Stimulated activated CD4-positive, alpha-beta T cell treated with anti-CD3 and anti-CD28 coated beads, Interleukin-15, amount 100 ng/mL, for 1 hour (primary cell): Measurements from ENCODE around the gene AGAP3.

Experiments
- DNase-seq, 2 donors: peaks; one replicate each; pipeline ENCODE4 v3.0.0-alpha.2; 2020; ENCODE audit warnings: low read depth in 1 of 2, low spot score in 1 of 2

Gene AGAP3

DNA sequence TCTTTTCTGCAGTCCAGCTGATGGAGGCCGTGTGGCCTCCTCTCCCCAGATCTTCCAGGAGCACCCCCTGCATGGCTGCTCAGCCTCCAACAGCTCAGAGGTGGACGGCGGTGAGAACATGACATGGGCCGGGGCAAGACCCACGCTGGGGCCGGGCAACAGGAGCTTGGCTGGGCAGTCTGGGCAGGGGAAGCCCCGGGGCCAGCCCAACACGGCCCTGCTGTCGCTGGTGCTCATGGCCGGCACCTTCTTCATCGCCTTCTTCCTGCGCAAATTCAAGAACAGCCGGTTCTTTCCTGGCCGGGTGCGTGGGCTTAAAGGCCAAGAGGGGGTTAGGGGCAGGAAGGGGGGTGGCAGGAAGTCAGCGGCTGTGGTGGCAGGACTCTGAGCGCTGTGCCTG is 12.3 kb upstream of the AGAP3 start:
- no peak for DNase-seq

DNA sequence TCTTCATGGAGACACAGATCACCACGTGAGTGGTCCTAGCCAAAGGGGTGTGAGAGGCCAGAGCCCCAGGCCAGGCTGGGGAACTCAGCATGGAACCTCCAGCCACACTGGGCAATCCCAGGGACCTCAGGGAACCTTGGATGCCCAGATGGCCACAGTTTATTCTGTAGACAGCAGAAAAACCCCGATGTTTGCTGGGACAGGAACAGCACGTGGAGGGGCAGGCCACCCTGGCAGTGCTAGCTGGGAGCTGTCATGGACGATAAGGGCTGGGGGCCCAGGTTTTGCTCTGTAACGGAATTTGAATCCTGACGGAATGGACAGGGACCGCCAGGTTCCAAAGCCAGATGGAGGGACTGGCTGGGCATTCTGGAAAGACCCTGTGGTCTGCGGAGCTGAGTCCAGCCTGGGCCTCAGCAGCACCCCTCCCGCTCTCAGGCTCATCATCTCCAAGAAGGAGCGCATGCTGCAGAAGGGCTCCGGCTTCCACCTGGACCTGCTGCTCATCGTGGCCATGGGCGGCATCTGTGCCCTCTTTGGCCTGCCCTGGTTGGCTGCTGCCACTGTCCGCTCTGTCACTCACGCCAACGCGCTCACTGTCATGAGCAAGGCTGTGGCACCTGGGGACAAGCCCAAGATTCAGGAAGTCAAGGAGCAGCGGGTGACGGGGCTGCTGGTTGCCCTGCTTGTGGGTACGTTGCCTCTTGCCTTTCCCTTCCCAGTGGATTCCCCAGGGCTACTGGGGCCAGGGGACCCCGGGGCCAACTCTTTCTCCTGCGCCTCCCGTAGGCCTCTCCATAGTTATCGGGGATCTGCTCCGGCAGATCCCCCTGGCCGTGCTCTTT is 11.2 kb upstream of the AGAP3 start:
- no peak for DNase-seq

DNA sequence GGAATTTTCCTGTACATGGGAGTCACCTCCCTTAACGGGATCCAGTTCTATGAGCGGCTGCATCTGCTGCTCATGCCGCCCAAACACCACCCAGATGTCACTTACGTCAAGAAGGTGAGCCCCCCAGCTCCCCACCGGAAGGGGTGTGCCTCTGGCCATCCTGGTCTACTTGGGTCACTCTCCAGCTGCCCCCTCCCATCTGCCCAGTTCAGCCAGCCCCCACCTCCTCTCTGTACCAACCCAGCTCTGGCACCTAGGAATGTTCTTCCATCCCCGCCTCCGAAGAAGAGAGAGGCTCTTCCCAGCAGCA is 10.7 kb upstream of the AGAP3 start:
- no peak for DNase-seq

DNA sequence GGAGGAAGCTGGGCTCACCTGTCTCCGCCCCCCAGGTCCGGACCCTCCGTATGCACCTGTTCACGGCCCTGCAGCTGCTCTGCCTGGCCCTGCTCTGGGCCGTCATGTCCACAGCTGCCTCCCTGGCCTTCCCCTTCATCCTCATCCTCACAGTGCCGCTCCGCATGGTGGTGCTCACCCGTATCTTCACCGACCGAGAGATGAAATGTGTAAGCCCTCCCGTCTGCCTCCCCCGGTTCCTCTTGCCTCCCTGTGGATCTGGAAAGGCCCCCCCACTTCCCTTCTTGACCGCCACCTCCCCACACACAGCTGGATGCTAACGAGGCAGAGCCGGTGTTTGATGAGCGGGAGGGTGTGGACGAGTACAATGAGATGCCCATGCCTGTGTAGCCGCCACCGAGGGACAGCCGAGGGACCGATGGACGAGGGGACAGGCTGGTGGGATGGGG is 10.3 kb upstream of the AGAP3 start:
- no peak for DNase-seq

DNA sequence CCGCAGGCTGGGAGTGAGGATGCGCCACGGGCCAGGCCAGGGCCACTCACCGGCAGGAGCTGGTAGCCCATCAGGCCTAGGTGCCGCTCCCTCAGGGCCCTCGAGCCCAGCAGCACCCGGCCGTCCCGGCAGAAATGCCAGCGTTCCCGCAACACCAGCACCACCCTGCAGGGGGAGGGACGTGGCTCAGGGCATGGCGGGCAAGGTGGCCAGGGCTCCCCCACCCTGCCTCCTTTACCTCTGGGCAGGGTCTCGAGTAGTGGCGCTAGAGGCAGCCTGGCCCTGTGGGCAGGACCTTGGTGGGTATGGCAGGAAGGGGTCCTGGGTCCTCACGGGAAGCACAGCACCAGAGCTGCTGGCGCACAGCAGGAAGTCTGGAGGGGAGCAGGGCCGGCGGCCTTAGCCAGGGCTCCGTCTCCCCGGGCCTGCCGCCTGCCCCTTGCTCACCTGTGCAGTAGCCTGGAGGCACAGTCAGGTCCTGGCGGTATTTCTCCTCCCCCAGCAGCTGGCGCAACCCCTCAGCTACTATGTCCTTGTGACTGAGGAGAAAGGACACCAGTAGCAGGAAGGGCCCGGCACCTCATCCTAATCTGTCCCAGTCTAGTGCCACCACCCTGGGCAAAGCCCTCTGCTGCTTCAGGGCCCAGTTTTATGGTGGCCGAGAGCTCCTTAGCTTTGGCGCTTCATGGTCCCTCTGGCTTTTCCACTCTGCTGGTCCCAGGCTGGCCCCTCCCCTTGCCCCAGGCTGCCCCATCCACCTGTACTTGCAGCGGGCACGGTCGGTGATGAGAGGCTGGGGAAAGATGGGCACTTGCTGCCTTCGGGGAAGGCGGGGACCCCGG is 9.2 kb upstream of the AGAP3 start:
- no peak for DNase-seq

DNA sequence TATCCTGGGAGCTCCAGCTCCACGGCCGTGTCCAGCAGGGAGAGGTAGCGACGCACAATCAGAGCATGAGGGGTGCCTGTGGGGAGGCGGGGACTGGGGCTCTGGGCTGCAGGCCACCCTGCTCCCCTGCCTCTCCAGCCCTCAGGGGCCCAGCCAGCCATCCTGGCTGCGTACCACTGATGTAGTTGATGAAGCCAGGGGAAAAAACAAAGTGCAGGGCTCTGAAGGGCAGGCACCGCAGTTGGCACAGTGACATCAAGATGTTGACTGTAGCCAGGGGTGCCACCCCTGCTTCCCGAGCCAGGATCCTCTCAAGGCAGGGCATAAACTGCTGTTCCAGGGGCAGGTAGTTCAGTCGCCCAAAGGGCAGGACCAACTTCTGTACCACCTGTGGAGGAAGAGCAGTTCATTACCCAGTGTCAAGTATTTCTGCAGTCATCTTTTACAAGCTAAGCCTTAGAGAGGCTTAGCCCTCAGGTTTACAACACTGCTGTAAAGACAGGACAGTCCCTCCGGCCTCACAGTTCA is 8.5 kb upstream of the AGAP3 start:
- no peak for DNase-seq

DNA sequence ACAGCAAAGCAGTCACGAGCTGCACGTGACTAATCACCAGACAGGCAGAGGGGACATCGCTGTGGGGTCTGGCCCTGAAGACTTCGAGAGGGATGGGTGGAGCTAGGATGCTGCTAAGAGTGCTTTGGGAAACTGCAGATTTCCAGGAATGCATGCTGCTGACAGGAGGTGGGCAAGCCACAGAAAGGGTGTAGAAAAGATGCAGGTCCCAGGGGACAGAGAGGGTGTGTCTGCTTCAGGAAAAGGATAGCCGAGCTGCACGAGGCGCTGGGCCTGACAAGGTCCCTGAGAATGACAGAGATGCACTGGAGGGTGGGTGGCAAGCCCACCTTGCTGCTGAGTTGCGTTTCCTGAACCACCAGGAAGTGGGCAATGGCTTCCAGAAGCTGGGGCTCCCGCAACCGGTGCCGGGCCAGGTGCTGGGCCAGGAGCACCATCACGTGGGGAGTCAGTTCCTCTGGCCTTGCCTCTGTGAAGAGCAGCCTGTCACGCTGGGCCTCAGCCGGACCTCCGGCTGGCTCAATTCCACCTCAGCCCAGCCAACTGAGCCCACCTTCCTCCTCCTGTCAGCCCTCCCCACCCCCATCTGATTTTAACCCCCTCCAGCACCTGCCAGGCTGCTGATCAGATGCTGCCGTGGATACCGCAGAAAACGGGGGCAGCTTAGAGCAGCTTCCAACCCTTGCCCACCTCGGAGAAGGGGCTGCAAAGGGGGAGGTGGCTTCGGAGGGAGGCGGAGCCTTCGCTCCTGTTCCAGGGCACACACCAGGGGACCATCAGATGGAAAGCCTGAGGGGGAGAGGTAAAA is 7.8 kb upstream of the AGAP3 start:
- DNase-seq = no peak

DNA sequence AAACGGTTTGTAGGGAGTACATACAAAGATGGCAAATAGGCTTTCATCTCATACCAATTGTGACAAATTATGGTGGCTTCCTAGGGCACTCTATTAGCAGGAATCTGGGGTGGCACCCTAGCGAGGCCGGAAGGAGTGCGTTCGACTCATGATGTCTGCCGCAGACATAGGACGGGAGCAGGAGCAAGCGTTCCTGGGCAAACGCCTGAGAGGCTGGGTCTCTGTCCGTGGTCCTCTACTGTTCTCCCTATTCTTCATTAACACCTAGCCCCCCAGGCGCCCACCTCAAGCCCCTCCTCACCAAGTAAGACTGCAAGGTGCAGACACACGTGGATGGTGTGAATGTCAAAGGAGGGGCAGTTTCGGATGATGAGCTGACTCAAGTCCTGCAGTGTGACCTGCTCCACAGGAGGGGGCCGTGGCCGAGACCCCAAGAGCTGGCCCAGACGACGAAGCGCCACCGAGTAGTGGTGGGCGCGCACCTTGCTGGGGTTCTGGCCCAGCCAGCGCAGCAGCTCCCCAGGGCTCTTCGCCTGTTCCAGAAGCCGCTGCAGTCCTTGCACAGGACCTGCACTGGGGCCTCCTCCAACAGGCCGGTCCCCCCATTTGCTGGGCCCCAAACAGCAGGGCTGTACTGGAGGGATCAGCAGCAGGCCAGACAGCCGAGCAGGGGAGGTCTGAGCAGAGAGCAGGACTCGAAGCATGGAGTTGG is 6.9 kb upstream of the AGAP3 start:
- no peak for DNase-seq

DNA sequence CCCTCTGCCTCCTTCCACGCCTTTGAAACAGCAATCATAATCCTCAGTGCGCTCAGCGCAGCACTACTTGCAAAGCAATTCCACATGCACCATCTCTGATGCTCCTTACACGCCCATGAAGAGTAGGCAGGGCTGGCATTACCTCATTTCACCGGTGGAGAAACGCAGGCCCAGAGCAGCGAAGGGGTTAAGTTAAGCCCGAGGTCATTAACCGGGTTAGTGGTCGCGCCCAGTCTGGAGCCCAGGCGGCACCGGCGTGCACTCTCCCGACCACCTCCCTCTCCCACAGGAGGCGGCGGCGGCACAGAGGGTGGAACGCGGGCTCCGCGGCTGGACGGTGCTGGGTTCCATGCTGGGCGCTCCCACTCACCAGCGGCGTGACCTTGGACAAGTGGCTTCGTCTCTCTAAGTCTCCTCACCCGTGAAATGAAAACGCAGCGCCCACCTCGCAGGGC is 6.2 kb upstream of the AGAP3 start:
- DNase-seq = no peak

DNA sequence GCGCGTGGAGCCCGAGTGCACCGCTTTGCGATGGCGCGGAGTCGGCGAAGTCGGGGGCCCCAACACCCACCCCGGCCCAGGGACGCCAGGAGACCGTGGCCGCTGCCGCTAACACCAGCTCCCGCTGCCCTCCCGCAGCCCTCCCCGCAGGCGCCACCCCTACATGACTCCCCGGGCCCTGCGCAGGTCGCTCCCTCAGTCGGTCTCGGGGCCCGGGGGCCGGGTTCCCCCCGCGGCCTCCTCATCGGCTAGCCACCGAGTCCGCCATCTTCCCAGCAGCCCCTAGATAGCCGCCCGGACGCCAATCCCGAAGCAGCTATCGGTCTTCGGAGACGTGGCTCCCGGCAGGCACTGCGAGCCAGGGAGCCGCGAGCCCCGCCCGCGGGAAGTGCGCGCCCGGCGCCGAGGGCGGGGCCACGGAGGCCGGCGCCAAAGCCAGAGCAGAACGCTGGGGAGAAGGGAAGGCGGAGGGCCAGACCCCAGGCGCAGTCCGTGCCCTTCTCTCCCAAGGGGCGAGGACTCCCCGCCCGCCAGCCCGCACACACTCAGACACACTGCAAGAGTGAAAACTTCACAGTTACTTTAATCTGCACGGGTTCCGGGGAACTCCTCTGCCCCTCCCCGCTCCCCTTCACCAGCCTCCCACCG is 5.6 kb upstream of the AGAP3 start, which contains the start of gene FASTK:
FASTK (minus strand) TSS at position 288 of the 648 bp plus-strand sequence; CDS start at position 245, 43 bp downstream.
- DNase-seq = peak; percentile 74 to 80

DNA sequence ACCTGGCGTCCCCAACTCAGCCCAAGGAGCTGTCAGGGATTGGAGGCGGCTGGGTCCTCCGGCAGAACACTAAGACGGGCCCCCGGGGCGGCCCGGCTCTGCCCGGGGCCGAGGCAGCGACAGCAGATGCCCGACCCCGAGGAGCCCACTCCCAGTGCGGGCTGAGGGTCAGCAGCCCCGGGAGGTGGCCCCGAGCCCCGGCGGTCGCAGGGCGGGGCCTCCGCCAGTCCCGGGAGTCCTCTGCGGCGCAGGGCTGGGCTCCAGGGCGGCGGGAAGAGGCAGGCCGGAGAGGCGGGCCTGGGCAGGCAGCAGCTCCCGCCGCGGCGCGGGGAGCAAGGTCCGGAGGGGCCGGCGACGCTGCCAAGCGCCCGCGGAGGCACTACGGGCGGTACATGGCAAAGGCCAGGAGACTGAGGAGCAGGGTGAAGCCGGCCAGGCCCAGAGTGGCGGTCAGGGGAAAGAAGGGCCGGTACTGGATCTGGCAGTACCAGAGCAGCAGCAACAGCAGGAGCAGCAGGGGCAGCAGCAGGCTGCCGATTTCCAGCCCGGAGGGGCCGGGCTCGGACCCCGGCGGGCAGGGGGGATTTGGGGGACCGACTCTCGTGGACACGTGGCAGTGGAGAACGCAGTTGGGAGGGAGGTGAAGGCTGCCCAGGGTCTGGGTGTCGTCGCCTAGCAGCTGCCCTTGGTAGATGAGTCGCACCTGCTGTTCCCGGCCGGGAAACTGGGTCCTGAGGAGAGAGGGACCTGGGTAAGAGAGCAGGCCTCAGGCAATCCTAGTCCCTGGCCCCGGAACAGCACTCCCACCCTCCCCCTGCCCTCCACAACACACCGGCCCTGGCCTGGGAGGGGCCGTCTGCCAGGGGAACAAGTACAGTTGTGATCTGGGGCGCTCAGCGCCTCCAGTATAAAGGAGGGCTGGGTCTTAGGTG is 4.8 kb upstream of the AGAP3 start:
- DNase-seq = no peak

DNA sequence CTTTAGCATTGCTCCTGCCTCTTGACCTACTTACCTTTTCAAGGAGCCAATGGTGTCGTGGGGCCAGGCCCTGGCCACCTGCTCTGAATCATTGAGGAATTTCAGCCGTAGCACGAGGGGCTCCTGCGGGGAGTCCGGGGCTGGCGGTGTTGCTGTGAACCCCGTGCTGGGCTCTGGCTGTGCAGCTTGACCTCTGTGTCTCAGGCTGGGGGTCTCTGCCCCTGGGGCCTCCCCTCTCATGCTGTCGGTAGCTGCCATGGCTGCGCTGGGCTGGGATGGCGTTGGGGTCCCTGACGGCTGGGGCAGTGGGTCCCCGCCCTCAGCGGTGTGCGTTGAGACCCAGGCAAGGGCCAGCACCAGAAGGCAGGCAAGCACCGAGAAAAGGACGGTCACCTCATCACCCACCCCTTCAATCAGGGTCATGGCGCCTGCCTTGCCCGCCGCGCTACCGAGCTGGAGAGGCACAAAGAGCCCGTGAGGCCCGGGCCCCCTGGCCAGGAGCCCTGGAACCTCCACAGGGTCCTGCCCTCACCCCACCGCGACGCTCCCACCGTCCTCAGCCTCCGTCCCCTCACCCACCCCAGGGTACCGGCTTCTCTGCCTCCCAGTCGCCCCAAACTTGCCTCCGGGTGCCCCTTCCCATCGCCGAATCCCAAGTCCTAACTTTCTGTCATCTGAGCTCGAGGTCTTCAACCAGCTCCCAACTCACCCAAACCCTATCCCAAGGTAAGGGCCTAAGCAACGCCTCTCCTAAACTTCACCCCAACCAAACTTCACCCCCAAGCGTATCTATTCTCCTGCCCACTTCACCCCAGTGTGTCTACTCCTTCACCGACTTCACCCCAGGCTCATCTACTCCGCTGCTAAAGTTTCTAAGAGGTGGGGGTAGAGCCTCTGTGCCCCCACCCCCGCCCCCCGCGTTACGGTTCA is 3.9 kb upstream of the AGAP3 start:
- DNase-seq = no peak

DNA sequence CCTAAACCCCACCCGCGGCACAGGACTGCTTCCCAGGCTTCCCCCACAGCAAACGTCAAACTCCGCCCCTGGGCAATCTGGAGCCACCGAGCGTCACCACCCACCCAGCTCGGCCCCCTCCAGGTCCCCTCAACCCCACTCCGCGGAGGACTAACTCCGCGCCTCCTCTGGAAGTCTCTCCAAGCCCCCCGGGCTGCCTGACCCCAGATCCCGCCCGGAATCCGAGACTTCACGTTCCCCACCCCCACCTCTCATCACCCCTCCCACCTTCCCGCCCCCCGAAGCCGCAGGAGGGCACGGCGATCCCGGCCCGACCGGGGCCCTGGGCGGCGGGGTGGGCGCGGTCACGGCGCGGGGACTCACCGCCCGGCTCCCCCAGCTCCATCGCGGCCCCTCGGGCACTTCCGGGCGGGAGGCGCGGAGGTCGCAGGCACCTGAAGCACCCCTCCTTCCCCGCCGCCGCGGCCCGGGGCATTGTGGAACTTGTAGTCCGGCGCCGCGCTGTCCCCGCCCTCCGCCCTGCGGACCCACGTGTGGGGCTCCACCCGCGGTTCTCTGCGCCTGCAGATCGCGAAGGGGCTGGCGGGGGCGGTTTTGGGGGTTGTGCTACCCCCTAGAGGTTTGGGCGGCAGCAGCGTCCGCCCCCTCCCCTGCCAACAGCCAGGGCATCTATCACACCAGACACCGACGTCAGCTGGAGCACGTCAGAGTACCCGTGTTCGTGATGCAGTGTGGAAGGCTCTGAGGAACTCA is 3.0 kb upstream of the AGAP3 start, which contains the start of gene TMUB1:
TMUB1 (minus strand) TSS at position 423 of the 753 bp plus-strand sequence. CDS start 930 bp downstream, outside the sequence.
- DNase-seq = peak; percentile 66 to 74

DNA sequence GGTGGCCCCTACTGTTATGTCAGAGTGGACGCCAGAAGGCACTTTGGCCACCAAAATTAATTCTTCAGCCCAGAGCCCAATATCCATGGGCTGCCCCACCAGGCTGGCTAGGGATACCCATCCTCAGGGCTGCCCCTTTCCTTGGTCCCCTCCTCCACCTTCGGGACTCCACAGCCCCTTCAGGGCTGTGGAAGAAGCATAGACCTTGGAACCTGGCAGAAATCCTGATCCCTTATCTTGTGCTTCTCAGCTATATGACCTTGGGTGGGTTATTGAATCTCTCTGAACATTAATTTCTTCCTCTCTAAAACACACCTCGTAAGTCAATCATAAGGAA is 2.5 kb upstream of the AGAP3 start:
- DNase-seq = no peak

DNA sequence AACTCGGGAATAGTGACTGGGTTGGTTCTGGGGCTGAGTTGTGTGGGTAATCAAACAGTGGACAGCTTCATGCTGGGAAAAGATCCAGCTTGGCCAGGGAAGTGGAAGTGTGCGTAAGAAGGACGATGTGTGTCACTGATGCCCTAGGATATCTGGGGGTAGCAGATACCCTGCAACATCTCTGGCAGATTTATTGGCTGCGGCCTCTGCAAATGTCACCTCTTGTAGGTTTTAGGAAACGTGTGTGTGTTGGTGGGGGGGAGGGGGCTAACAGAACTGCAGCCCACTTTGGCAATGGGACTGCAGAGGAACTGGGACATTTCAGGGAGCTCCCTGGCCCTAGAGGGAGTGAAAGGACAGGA is 965 bp upstream of the AGAP3 start:
- DNase-seq = no peak

DNA sequence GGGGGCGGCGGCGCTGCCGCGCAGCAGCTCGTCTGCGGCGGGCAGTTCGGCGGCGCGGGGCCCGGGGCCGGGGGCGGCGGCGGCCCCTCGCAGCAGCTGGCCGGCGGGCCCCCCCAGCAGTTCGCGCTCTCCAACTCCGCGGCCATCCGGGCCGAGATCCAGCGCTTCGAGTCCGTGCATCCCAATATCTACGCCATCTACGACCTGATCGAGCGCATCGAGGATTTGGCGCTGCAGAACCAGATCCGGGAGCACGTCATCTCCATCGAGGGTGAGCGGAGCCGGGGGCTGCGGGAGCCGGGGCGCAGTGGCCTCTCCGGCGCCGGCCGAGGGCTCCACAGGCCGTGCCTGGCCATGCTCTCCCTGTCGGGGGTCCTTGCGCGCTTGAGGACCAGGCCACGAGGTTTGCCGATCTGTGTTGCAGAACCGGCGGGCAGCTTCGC is 548 bp downstream of the AGAP3 start:
- DNase-seq = no peak
